Measurements from ENCODE around the gene ST6GALNAC3. TPM values are rescaled to one million over a fixed set of nuclear protein-coding genes. Genes with fewer than 3 reads are reported as not detected.

The ST6GALNAC3 gene
- total RNA-seq, 1 experiment from 2014 or later: 0.03 TPM

DNA sequence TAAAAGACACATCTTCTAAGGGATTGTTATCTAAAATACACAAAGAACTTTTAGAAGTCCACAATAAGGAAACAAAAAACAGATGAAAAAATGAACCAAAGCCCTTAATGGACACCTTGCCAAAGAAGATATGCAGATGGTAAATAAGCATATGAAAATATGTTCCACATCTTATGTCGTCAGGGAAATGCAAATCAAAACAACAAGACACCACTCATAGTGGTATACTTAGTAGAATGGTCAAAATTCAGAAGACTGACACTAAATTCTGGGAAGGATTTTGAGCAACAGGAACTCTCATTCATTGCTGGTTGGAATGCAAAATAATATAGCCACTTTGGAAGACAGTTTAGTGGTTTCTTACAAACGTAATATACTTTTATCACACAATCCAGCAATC lies 587.0 kb downstream of the ST6GALNAC3 start:
- intact Hi-C loops (cut with micrococcal nuclease; ENCODE audit: unreplicated experiment) (no loop called here), in situ Hi-C loops (cut with HindIII; ENCODE audit: low pct_unique_long_range_greater_than_20kb, low sequenced_read_pairs) (no loop called here)
- no peaks in the 10 kb centered on the region for H3K36me3 ChIP-seq (ENCODE audit: control insufficient read depth, insufficient read depth, low read length)
- ATAC-seq (no peak), DNase-seq (ENCODE audit: low read depth, low spot score) (no peak)
- ChIA-PET CTCF (no interaction called here), POLR2A (no interaction called here)
- H3K9me3 ChIP-seq (ENCODE audit: control insufficient read depth, insufficient read depth, low read depth, low read length): no peaks in the 10 kb centered on the region
- no peaks in the 10 kb centered on the region for H3K27me3 ChIP-seq (ENCODE audit: control insufficient read depth, insufficient read depth, low read length)
- no peak overlapping the region for H3K27ac ChIP-seq (ENCODE audit: low read length)
- no TSS peak for BruUV-seq (replicated peaks)
- no peak overlapping the region for H3K4me3 ChIP-seq (ENCODE audit: low read depth in 2 of 2, low read length in 2 of 2)
- TF ChIP-seq, protein P1, sequence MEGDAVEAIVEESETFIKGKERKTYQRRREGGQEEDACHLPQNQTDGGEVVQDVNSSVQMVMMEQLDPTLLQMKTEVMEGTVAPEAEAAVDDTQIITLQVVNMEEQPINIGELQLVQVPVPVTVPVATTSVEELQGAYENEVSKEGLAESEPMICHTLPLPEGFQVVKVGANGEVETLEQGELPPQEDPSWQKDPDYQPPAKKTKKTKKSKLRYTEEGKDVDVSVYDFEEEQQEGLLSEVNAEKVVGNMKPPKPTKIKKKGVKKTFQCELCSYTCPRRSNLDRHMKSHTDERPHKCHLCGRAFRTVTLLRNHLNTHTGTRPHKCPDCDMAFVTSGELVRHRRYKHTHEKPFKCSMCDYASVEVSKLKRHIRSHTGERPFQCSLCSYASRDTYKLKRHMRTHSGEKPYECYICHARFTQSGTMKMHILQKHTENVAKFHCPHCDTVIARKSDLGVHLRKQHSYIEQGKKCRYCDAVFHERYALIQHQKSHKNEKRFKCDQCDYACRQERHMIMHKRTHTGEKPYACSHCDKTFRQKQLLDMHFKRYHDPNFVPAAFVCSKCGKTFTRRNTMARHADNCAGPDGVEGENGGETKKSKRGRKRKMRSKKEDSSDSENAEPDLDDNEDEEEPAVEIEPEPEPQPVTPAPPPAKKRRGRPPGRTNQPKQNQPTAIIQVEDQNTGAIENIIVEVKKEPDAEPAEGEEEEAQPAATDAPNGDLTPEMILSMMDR (IDR thresholded peaks at IDR 0.05): no peak
- no peak for TF ChIP-seq POLR2AphosphoS5 (IDR thresholded peaks at IDR 0.05; ENCODE audit: low read depth, low read length)
- no peak for TF ChIP-seq TCF7L2 (IDR thresholded peaks at IDR 0.05; ENCODE audit: low read depth, low read length)
- TF ChIP-seq, protein P2, sequence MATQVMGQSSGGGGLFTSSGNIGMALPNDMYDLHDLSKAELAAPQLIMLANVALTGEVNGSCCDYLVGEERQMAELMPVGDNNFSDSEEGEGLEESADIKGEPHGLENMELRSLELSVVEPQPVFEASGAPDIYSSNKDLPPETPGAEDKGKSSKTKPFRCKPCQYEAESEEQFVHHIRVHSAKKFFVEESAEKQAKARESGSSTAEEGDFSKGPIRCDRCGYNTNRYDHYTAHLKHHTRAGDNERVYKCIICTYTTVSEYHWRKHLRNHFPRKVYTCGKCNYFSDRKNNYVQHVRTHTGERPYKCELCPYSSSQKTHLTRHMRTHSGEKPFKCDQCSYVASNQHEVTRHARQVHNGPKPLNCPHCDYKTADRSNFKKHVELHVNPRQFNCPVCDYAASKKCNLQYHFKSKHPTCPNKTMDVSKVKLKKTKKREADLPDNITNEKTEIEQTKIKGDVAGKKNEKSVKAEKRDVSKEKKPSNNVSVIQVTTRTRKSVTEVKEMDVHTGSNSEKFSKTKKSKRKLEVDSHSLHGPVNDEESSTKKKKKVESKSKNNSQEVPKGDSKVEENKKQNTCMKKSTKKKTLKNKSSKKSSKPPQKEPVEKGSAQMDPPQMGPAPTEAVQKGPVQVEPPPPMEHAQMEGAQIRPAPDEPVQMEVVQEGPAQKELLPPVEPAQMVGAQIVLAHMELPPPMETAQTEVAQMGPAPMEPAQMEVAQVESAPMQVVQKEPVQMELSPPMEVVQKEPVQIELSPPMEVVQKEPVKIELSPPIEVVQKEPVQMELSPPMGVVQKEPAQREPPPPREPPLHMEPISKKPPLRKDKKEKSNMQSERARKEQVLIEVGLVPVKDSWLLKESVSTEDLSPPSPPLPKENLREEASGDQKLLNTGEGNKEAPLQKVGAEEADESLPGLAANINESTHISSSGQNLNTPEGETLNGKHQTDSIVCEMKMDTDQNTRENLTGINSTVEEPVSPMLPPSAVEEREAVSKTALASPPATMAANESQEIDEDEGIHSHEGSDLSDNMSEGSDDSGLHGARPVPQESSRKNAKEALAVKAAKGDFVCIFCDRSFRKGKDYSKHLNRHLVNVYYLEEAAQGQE (IDR thresholded peaks at IDR 0.05; ENCODE audit: insufficient read depth in 1 of 2, low read depth in 2 of 2, low read length in 1 of 2): no peak
- H3K4me1 ChIP-seq (ENCODE audit: control insufficient read depth, insufficient read depth, low read length): no peaks in the 10 kb centered on the region

DNA sequence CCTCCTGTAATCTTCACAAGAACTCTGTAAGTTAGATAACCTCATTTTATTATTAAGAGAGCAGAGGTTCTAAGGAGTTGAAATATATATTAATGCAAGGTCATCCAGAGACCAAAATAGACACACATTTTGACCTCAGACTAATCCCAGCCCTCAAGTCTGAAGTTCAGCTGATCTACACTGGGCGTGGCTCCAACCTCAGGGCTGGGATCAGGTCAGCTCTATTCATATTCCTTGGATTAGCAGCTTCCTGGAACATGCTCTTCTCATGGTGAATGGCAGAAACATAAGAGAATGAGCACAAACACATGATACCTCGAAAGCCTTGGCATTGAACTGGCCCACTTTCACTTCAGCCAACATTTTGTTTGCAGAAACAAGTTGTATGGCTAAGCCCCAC lies 592.0 kb downstream of the ST6GALNAC3 start:
- DNase-seq (ENCODE audit: low read depth, low spot score) (no peak), ATAC-seq (no peak)
- Histone ChIP-seq H3K9me3 (ENCODE audit: control insufficient read depth, insufficient read depth, low read depth, low read length) (no peaks in the 10 kb centered on the region), H3K36me3 (ENCODE audit: control insufficient read depth, insufficient read depth, low read length) (no peaks in the 10 kb centered on the region), H3K4me1 (ENCODE audit: control insufficient read depth, insufficient read depth, low read length) (no peaks in the 10 kb centered on the region), H3K27me3 (ENCODE audit: control insufficient read depth, insufficient read depth, low read length) (no peaks in the 10 kb centered on the region), H3K27ac (ENCODE audit: low read length) (no peak overlapping the region), H3K4me3 (ENCODE audit: low read depth in 2 of 2, low read length in 2 of 2) (no peak overlapping the region)
- intact Hi-C loops (cut with micrococcal nuclease; ENCODE audit: unreplicated experiment): no loop called here
- no TSS peak for BruUV-seq (replicated peaks)
- ChIA-PET CTCF (no interaction called here), POLR2A (interaction anchor here (0.5 kb wide), 1 partner anchor 1328 kb away, joined by 7 read pairs; no protein-coding TSS in a partner anchor)
- TF ChIP-seq SIN3A (IDR thresholded peaks at IDR 0.05; ENCODE audit: borderline replicate concordance, insufficient read depth, low read depth, low read length) (no peak), POLR2AphosphoS5 (IDR thresholded peaks at IDR 0.05; ENCODE audit: low read depth, low read length) (no peak), TCF7L2 (IDR thresholded peaks at IDR 0.05; ENCODE audit: low read depth, low read length) (no peak)
- TF ChIP-seq, protein P2 (IDR thresholded peaks at IDR 0.05; ENCODE audit: insufficient read depth in 1 of 2, low read depth in 2 of 2, low read length in 1 of 2): no peak
- TF ChIP-seq, protein P1 (IDR thresholded peaks at IDR 0.05): no peak
- in situ Hi-C loops (cut with HindIII; ENCODE audit: low pct_unique_long_range_greater_than_20kb, low sequenced_read_pairs): no loop called here
